RWPE2 (cell line): ENCODE data around the gene PARD6B.

Source experiments
- ATAC-seq: fragments of 200-7000 bp; cut with Tn5 transposase; 3 replicates; pipeline ENCODE4 v1.9.1; 2021; ENCODE audit warnings: low read depth
- DNase-seq: peaks from one replicate; pipeline ENCODE4 v3.0.0-alpha.2; 2020; ENCODE audit warnings: low spot score
- H3K27ac ChIP-seq: fragments of 450-650 bp; 2 replicates; pipeline ENCODE4 v1.5.1; 2017; ENCODE audit warnings: mild to moderate bottlenecking; ENCODE audit not compliant: poor library complexity, severe bottlenecking
- H3K27me3 ChIP-seq: fragments of 250-450 bp; sonication (Bioruptor Pico); 2 replicates; pipeline ENCODE4 v1.5.1; 2021; ENCODE audit warnings: mild to moderate bottlenecking, moderate library complexity; ENCODE audit not compliant: insufficient read depth, poor library complexity, severe bottlenecking
- H3K36me3 ChIP-seq: fragments of 250-450 bp; sonication (Bioruptor Pico); 2 replicates; pipeline ENCODE4 v1.5.1; 2020; ENCODE audit warnings: low read depth, mild to moderate bottlenecking, moderate library complexity
- H3K4me1 ChIP-seq: fragments of 250-450 bp; sonication (Bioruptor Pico); 2 replicates; pipeline ENCODE4 v1.5.1; 2021; ENCODE audit warnings: mild to moderate bottlenecking, moderate library complexity; ENCODE audit not compliant: insufficient read depth, poor library complexity, severe bottlenecking
- H3K4me3 ChIP-seq: fragments of 250-450 bp; sonication (Bioruptor Pico); 2 replicates; pipeline ENCODE4 v1.5.1; 2021; ENCODE audit warnings: mild to moderate bottlenecking, moderate library complexity; ENCODE audit not compliant: severe bottlenecking
- H3K9me3 ChIP-seq: fragments of 250-450 bp; sonication (Bioruptor Pico); 2 replicates; pipeline ENCODE4 v1.5.1; 2021; ENCODE audit warnings: mild to moderate bottlenecking, moderate library complexity; ENCODE audit not compliant: severe bottlenecking
- CTCF ChIP-seq: fragments of 450-650 bp; IDR thresholded peaks from one replicate; pipeline ENCODE4 v1.5.1; 2017; ENCODE audit warnings: mild to moderate bottlenecking, moderate library complexity; ENCODE audit not compliant: poor library complexity, severe bottlenecking

The PARD6B gene

GRCh38 chr20:50804437-50805348, 73.3 kb downstream of the PARD6B start:
- ATAC-seq (no peak), DNase-seq (no peak)
- Histone ChIP-seq H3K27ac (no peak overlapping the region), H3K9me3 (no peaks in the 10 kb centered on the region), H3K4me1 (no peaks in the 10 kb centered on the region), H3K4me3 (no peak overlapping the region), H3K27me3 (no peaks in the 10 kb centered on the region), H3K36me3 (no peaks in the 10 kb centered on the region)
- TF ChIP-seq CTCF: no peak

- no peak overlapping the region for H3K4me3 ChIP-seq
- H3K4me1 ChIP-seq: no peaks in the 10 kb centered on the region
- H3K27me3 ChIP-seq: no peaks in the 10 kb centered on the region
- DNase-seq (no peak), ATAC-seq (no peak)
- H3K36me3 ChIP-seq: no peaks in the 10 kb centered on the region
- H3K27ac ChIP-seq: no peak overlapping the region
- no peak for TF ChIP-seq CTCF
- no peaks in the 10 kb centered on the region for H3K9me3 ChIP-seq
Observed at GRCh38 chr20:50805349-50805684, 73.9 kb downstream of the PARD6B start.

- no peak overlapping the region for H3K27ac ChIP-seq
- DNase-seq: no peak
- H3K36me3 ChIP-seq: no peaks in the 10 kb centered on the region
- no peak overlapping the region for H3K4me3 ChIP-seq
- no peak for ATAC-seq
- no peaks in the 10 kb centered on the region for H3K9me3 ChIP-seq
- no peaks in the 10 kb centered on the region for H3K27me3 ChIP-seq
- TF ChIP-seq CTCF: no peak
- H3K4me1 ChIP-seq: no peaks in the 10 kb centered on the region
Observed at GRCh38 chr20:50806126-50806768, 74.9 kb downstream of the PARD6B start.
